Measurements from ENCODE around the gene ZNF672. TPM values are rescaled to one million over a fixed set of nuclear protein-coding genes. Genes with fewer than 3 reads are reported as not detected.
"Not testable (repeated sequence)": the region's sequence is repeated elsewhere in the genome, so short reads cannot be mapped to it uniquely, and the experiment has no call there.

ZNF672 gene
- total RNA-seq, 1 donor from 2014 or later = 20.6 TPM

- Histone ChIP-seq H3K27me3 (ENCODE audit: insufficient read depth, low read length) (no peaks in the 10 kb centered on the region), H4K20me1 (ENCODE audit: insufficient read depth, low read length) (no peaks in the 10 kb centered on the region), H3K79me2 (ENCODE audit: insufficient read depth, low read length) (no peaks in the 10 kb centered on the region), H3K4me2 (ENCODE audit: low read length) (no peak overlapping the region), H3K27ac (ENCODE audit: low read depth, low read length) (no peak overlapping the region), H3K9ac (ENCODE audit: low read length) (no peak overlapping the region), H3K4me3 (ENCODE audit: insufficient read depth, low read depth, low read length) (no peak overlapping the region), H3K4me1 (ENCODE audit: insufficient read depth, low read length) (no peaks in the 10 kb centered on the region), H2AFZ (ENCODE audit: low read depth, low read length) (no peak overlapping the region), H3K9me3 (ENCODE audit: insufficient read depth, low read depth, low read length) (no peaks in the 10 kb centered on the region), H3K36me3 (ENCODE audit: insufficient read depth, low read length) (no peaks in the 10 kb centered on the region)
- FAIRE-seq (no peak), DNase-seq (ENCODE audit: low read depth) (no peak)
- Mint-ChIP-seq H3K27ac (ENCODE audit: unreplicated experiment) (no peak overlapping the region), H3K27me3 (ENCODE audit: low read depth, unreplicated experiment) (no peaks in the 10 kb centered on the region), H3K4me1 (ENCODE audit: low read depth, unreplicated experiment) (no peaks in the 10 kb centered on the region), H3K9me3 (ENCODE audit: unreplicated experiment) (no peaks in the 10 kb centered on the region), H3K36me3 (ENCODE audit: low read depth, unreplicated experiment) (no peaks in the 10 kb centered on the region), H3K4me3 (ENCODE audit: unreplicated experiment) (no peak overlapping the region)
- TF ChIP-seq EZH2 (IDR thresholded peaks at IDR 0.05; ENCODE audit: insufficient read depth, low read length) (no peak), CTCF (IDR thresholded peaks at IDR 0.05; ENCODE audit: insufficient read depth, low read depth, low read length) (no peak)
Observed at GRCh38 chr1:248885646-248886045, 47.6 kb downstream of the ZNF672 start.

GRCh38 chr1:248886237-248886895 is 48.3 kb downstream of the ZNF672 start:
- Histone ChIP-seq H3K4me1 (ENCODE audit: insufficient read depth, low read length) (no peaks in the 10 kb centered on the region), H2AFZ (ENCODE audit: low read depth, low read length) (no peak overlapping the region), H3K79me2 (ENCODE audit: insufficient read depth, low read length) (no peaks in the 10 kb centered on the region), H4K20me1 (ENCODE audit: insufficient read depth, low read length) (no peaks in the 10 kb centered on the region), H3K4me3 (ENCODE audit: insufficient read depth, low read depth, low read length) (no peak overlapping the region), H3K9me3 (ENCODE audit: insufficient read depth, low read depth, low read length) (no peaks in the 10 kb centered on the region), H3K4me2 (ENCODE audit: low read length) (no peak overlapping the region), H3K27ac (ENCODE audit: low read depth, low read length) (no peak overlapping the region), H3K27me3 (ENCODE audit: insufficient read depth, low read length) (no peaks in the 10 kb centered on the region), H3K36me3 (ENCODE audit: insufficient read depth, low read length) (no peaks in the 10 kb centered on the region), H3K9ac (ENCODE audit: low read length) (no peak overlapping the region)
- TF ChIP-seq EZH2 (IDR thresholded peaks at IDR 0.05; ENCODE audit: insufficient read depth, low read length) (no peak), CTCF (IDR thresholded peaks at IDR 0.05; ENCODE audit: insufficient read depth, low read depth, low read length) (no peak)
- H3K36me3 Mint-ChIP-seq (ENCODE audit: low read depth, unreplicated experiment) = no peaks in the 10 kb centered on the region
- no peaks in the 10 kb centered on the region for H3K9me3 Mint-ChIP-seq (ENCODE audit: unreplicated experiment)
- peak; percentile 60 for DNase-seq (ENCODE audit: low read depth)
- H3K27me3 Mint-ChIP-seq (ENCODE audit: low read depth, unreplicated experiment) = no peaks in the 10 kb centered on the region
- H3K4me3 Mint-ChIP-seq (ENCODE audit: unreplicated experiment) = no peak overlapping the region
- no peaks in the 10 kb centered on the region for H3K4me1 Mint-ChIP-seq (ENCODE audit: low read depth, unreplicated experiment)
- FAIRE-seq = no peak
- H3K27ac Mint-ChIP-seq (ENCODE audit: unreplicated experiment) = no peak overlapping the region

- not testable (repeated sequence) for H3K9ac ChIP-seq (ENCODE audit: low read length); H3K4me3 Mint-ChIP-seq (ENCODE audit: unreplicated experiment); H3K27ac ChIP-seq (ENCODE audit: low read depth, low read length); H4K20me1 ChIP-seq (ENCODE audit: insufficient read depth, low read length); H3K36me3 ChIP-seq (ENCODE audit: insufficient read depth, low read length); DNase-seq (ENCODE audit: low read depth); H3K79me2 ChIP-seq (ENCODE audit: insufficient read depth, low read length); H3K27me3 Mint-ChIP-seq (ENCODE audit: low read depth, unreplicated experiment); H3K27ac Mint-ChIP-seq (ENCODE audit: unreplicated experiment); H3K4me3 ChIP-seq (ENCODE audit: insufficient read depth, low read depth, low read length); H3K9me3 Mint-ChIP-seq (ENCODE audit: unreplicated experiment); H3K4me1 Mint-ChIP-seq (ENCODE audit: low read depth, unreplicated experiment); FAIRE-seq; H3K4me1 ChIP-seq (ENCODE audit: insufficient read depth, low read length); H3K4me2 ChIP-seq (ENCODE audit: low read length); H3K27me3 ChIP-seq (ENCODE audit: insufficient read depth, low read length); H3K9me3 ChIP-seq (ENCODE audit: insufficient read depth, low read depth, low read length); H2AFZ ChIP-seq (ENCODE audit: low read depth, low read length); H3K36me3 Mint-ChIP-seq (ENCODE audit: low read depth, unreplicated experiment)
Observed at GRCh38 chr1:248889914-248890243, 51.9 kb downstream of the ZNF672 start.

All from astrocyte (in vitro differentiated cells and primary cell).